OCI-LY7 (cell line): Measurements from ENCODE around the gene JADE3. TPM values are rescaled to one million over a fixed set of nuclear protein-coding genes. Genes with fewer than 3 reads are reported as not detected.

Source experiments
- BruUV-seq: library from RNA; stranded (reverse); fragments of 400-500 nt; replicated peaks from 2 replicates; lab custom pipeline; 2021; lab: Mats Ljungman, UMichigan
- CTCF ChIA-PET: fragments of 300-600 bp; sonication (Branson Sonifier 250); formaldehyde crosslinking; loops from one replicate; lab custom pipeline; 2022; ENCODE audit warnings: antibody characterized with exemption; ENCODE audit not compliant: unreplicated experiment; lab: Charles Lee
- POLR2A ChIA-PET: fragments of 300-600 bp; sonication (Branson Sonifier 250); formaldehyde crosslinking; loops from one replicate; lab custom pipeline; 2022; ENCODE audit warnings: antibody characterized with exemption; lab: Charles Lee
- DNase-seq: peaks from one replicate; pipeline ENCODE4 v3.0.0-alpha.2; 2015; ENCODE audit warnings: low spot score
- H2AFZ ChIP-seq: fragments of 200-600 bp; sonication (generic), shearing (Covaris generic); 2 replicates; pipeline ENCODE4 v1.6.1; 2014; ENCODE audit warnings: mild to moderate bottlenecking, antibody characterized with exemption, low read length, moderate library complexity
- H3K27ac ChIP-seq: fragments of 200-600 bp; sonication (generic); 2 replicates; pipeline ENCODE4 v1.5.1; 2014; ENCODE audit warnings: mixed run types, low read depth, mild to moderate bottlenecking, moderate library complexity, low read length, inconsistent platforms; ENCODE audit not compliant: poor library complexity, severe bottlenecking
- H3K36me3 ChIP-seq: fragments of 200-600 bp; sonication (generic); 2 replicates; pipeline ENCODE4 v1.6.1; 2014; ENCODE audit warnings: mild to moderate bottlenecking, antibody characterized with exemption, low read length, moderate library complexity, mixed read lengths; ENCODE audit not compliant: insufficient read depth
- H3K4me1 ChIP-seq: fragments of 200-600 bp; sonication (generic); 2 replicates; pipeline ENCODE4 v1.5.1; 2014; ENCODE audit warnings: mild to moderate bottlenecking, low read length; ENCODE audit not compliant: insufficient read depth, poor library complexity, severe bottlenecking
- H3K4me2 ChIP-seq: fragments of 200-600 bp; sonication (generic); 2 replicates; pipeline ENCODE4 v1.6.1; 2014; ENCODE audit warnings: mild to moderate bottlenecking, low read length
- H3K4me3 ChIP-seq: fragments of 200-600 bp; sonication (generic); 2 replicates; pipeline ENCODE4 v1.5.1; 2014; ENCODE audit warnings: mild to moderate bottlenecking, low read depth, low read length; ENCODE audit not compliant: poor library complexity, severe bottlenecking
- H3K79me2 ChIP-seq: fragments of 200-600 bp; sonication (generic); 2 replicates; pipeline ENCODE4 v1.6.1; 2016; ENCODE audit warnings: low read depth, mild to moderate bottlenecking, low read length, moderate library complexity, mixed read lengths; ENCODE audit not compliant: insufficient read depth
- H3K9me2 ChIP-seq: fragments of 200-600 bp; sonication (generic); 2 replicates; pipeline ENCODE4 v1.6.1; 2016; ENCODE audit warnings: mild to moderate bottlenecking, low read length, mixed read lengths; ENCODE audit not compliant: insufficient read depth
- H3K9me3 ChIP-seq: fragments of 200-600 bp; sonication (generic); 2 replicates; pipeline ENCODE4 v1.6.1; 2014; ENCODE audit warnings: mild to moderate bottlenecking, mixed run types, low read length, mixed read lengths
- H4K20me1 ChIP-seq: fragments of 200-600 bp; sonication (generic); 2 replicates; pipeline ENCODE4 v1.6.1; 2014; ENCODE audit warnings: mild to moderate bottlenecking, antibody characterized with exemption, low read length, moderate library complexity, mixed read lengths; ENCODE audit not compliant: insufficient read depth
- CTCF ChIP-seq: fragments of 200-600 bp; sonication (generic); conservative IDR thresholded peaks from 2 replicates; pipeline ENCODE4 v1.5.1; 2014; ENCODE audit warnings: mild to moderate bottlenecking, antibody characterized with exemption, low read length, moderate library complexity, mixed read lengths
- EZH2phosphoT487 ChIP-seq: fragments of 200-600 bp; sonication (generic); IDR thresholded peaks from 2 replicates; pipeline ENCODE4 v1.6.1; 2018; ENCODE audit warnings: low read depth, borderline replicate concordance, mild to moderate bottlenecking, mixed run types, antibody characterized with exemption, low read length, moderate library complexity, mixed read lengths
- intact Hi-C: fragments of 100-400 bp; cut with micrococcal nuclease; formaldehyde crosslinking; loops from one replicate; pipeline ENCODE4 v1.10.0; 2022; ENCODE audit not compliant: unreplicated experiment
- total RNA-seq, 2 experiments: library from RNA; depleted of rRNA in 1 of 2; stranded (reverse); fragments of >200 nt in 1 of 2; shearing (Covaris generic) in 1 of 2; gene quantifications; 2 replicates each; pipeline ENCODE4 v1.2.3, GENCODE V29; 2014 to 2022

Gene JADE3
- total RNA-seq, 2 experiments from 2014 or later = 6.1 to 10.7 TPM

GRCh38 chrX:46884799-46885198, 27.4 kb upstream of the JADE3 start:
- no peak overlapping the region for H2AFZ ChIP-seq
- H3K4me1 ChIP-seq = no peaks in the 10 kb centered on the region
- no TSS peak for BruUV-seq
- H3K9me2 ChIP-seq = no peaks in the 10 kb centered on the region
- DNase-seq = no peak
- no peak overlapping the region for H3K27ac ChIP-seq
- ChIA-PET POLR2A (no interaction called here), CTCF (no interaction called here)
- H3K9me3 ChIP-seq = no peaks in the 10 kb centered on the region
- H3K79me2 ChIP-seq = no peaks in the 10 kb centered on the region
- no peak overlapping the region for H3K4me2 ChIP-seq
- peaks cover 9% of the 10 kb centered on the region for H3K36me3 ChIP-seq
- intact Hi-C loops = no loop called here
- no peaks in the 10 kb centered on the region for H4K20me1 ChIP-seq
- no peak overlapping the region for H3K4me3 ChIP-seq
- TF ChIP-seq CTCF (no peak), EZH2phosphoT487 (no peak)

DNA sequence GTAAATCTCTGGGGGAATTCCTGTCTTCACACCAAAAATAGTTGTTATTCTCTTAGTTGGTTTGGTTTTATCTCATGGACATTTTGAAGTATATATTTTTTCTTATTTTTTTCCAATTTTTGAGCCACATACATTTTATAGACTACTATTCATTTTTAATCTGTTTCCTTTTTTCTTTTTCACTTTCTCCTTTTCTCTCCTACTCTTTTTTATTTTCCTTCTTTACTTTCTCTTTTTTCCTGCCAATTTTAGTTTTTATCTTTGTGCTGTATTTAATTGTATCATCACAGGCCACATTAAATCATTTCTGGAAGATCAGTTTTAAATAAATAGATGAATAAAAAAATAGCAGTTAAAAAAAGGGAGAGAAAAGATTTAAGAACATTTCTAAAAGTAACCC, 14.0 kb upstream of the JADE3 start:
- Histone ChIP-seq H3K9me3 (no peaks in the 10 kb centered on the region), H3K4me2 (no peak overlapping the region), H3K79me2 (no peaks in the 10 kb centered on the region), H3K27ac (no peak overlapping the region), H3K4me1 (no peaks in the 10 kb centered on the region), H2AFZ (no peak overlapping the region), H3K9me2 (no peaks in the 10 kb centered on the region), H3K4me3 (no peak overlapping the region), H3K36me3 (no peaks in the 10 kb centered on the region), H4K20me1 (no peaks in the 10 kb centered on the region)
- no peak for TF ChIP-seq CTCF
- TF ChIP-seq EZH2phosphoT487 = no peak
- intact Hi-C loops = no loop called here
- no TSS peak for BruUV-seq
- ChIA-PET CTCF (no interaction called here), POLR2A (interaction anchor here (0.7 kb wide), 2 partner anchors 22 to 1424 kb away, joined by 3 to 4 read pairs; no protein-coding TSS in a partner anchor)
- DNase-seq = no peak

DNA sequence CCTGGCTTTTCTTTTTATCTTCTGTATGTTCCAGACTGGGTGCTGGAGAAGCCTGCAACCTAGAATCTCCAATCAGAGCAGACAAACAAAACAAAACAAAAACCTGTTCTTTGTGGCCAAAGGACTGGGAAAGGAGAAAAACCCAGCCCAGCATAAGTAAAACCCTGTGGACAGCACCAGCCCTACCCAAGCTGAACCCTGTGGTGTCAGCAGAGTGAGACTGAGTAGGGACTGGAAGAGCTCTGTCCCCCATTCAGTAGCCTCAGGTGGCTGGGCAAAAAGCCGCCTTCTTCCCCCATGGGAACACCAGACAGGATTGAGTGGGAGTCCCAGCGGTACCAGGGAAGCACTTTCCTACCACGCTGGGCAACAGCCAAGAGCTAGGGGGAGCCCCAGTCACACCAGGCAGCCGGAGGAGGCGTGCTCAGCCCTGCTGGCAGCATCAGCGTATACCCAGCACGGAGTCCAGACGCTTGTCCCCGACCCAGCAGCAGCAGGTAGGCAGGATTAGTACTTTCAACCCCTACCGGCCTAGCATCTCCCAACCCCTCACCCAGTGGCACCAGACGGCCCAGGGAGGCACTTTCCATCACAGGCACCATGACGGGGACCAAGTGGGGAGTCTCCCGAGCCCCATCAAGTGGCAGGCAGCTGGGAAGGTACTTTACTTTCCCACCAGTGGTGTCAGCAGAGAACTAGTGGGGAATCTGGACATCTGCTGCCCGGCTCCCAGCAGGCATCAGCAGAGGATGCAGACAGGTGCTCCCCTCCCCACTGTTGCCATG, 8.6 kb upstream of the JADE3 start:
- no peaks in the 10 kb centered on the region for H3K36me3 ChIP-seq
- no peak overlapping the region for H3K27ac ChIP-seq
- peaks cover 10% of the 10 kb centered on the region for H3K4me1 ChIP-seq
- no peaks in the 10 kb centered on the region for H3K79me2 ChIP-seq
- no peaks in the 10 kb centered on the region for H4K20me1 ChIP-seq
- peak overlapping the region; percentile 54; the same call in 1 of the 2 replicates for H2AFZ ChIP-seq
- ChIA-PET POLR2A (interaction anchor here (0.5 kb wide), 1 partner anchor 1930 kb away, joined by 3 read pairs; no protein-coding TSS in a partner anchor), CTCF (interaction anchor here (0.7 kb wide), 1 partner anchor 71 kb away, joined by 4 read pairs; no protein-coding TSS in a partner anchor)
- H3K4me2 ChIP-seq = peak overlapping the region; percentile 67
- DNase-seq = peak; percentile 80
- no TSS peak for BruUV-seq
- H3K9me2 ChIP-seq = no peaks in the 10 kb centered on the region
- intact Hi-C loops = loop anchor here (1.0 to 10.0 kb wide), 3 partner anchors 75 to 191 kb away; no protein-coding TSS in a partner anchor
- TF ChIP-seq CTCF (peak; percentile 78), EZH2phosphoT487 (no peak)
- peak overlapping the region; percentile 54 for H3K4me3 ChIP-seq
- no peaks in the 10 kb centered on the region for H3K9me3 ChIP-seq
